ENCODE results near the gene TOM1L1.

The TOM1L1 gene

GRCh38 chr17:54950116-54950515 lies 49.5 kb downstream of the TOM1L1 start:
- no peak for DNase-seq

GRCh38 chr17:54951286-54951685 lies 50.6 kb downstream of the TOM1L1 start:
- DNase-seq: no peak

GRCh38 chr17:54956791-54957190 lies 56.1 kb downstream of the TOM1L1 start:
- DNase-seq: no peak

GRCh38 chr17:54967621-54968261 lies 67.1 kb downstream of the TOM1L1 start:
- DNase-seq: peak; percentile 40

- peak; percentile 93 for DNase-seq
Measured at GRCh38 chr17:54968262-54968987, 67.8 kb downstream of the TOM1L1 start, which contains the start of the genes COX11 and STXBP4. TSS of gene COX11 (minus strand) at chr17:54968654. CDS start at chr17:54968646, 8 bp downstream. TSS of gene STXBP4 (plus strand) at chr17:54968765. CDS start at chr17:54986220, 17,455 bp downstream.

GRCh38 chr17:54968988-54969332 lies 68.3 kb downstream of the TOM1L1 start:
- no peak for DNase-seq

GRCh38 chr17:54969658-54970572 lies 69.3 kb downstream of the TOM1L1 start:
- no peak for DNase-seq

- no peak for DNase-seq
Measured at GRCh38 chr17:54971147-54971546, 70.5 kb downstream of the TOM1L1 start.

GRCh38 chr17:54971901-54972300 lies 71.2 kb downstream of the TOM1L1 start:
- DNase-seq: no peak

GRCh38 chr17:54972406-54973138 lies 71.9 kb downstream of the TOM1L1 start:
- no peak for DNase-seq

GRCh38 chr17:54974759-54975158 lies 74.1 kb downstream of the TOM1L1 start:
- no peak for DNase-seq

- no peak for DNase-seq
Measured at GRCh38 chr17:54976316-54976715, 75.7 kb downstream of the TOM1L1 start.

- no peak for DNase-seq
Measured at GRCh38 chr17:54977744-54978143, 77.1 kb downstream of the TOM1L1 start.

- no peak for DNase-seq
Measured at GRCh38 chr17:54979657-54980056, 79.0 kb downstream of the TOM1L1 start.

- DNase-seq: no peak
Measured at GRCh38 chr17:54980375-54980774, 79.7 kb downstream of the TOM1L1 start.

- DNase-seq: no peak
Measured at GRCh38 chr17:54982399-54982798, 81.7 kb downstream of the TOM1L1 start.

- no peak for DNase-seq
Measured at GRCh38 chr17:54983260-54983659, 82.6 kb downstream of the TOM1L1 start.

GRCh38 chr17:54985476-54985875 lies 84.8 kb downstream of the TOM1L1 start:
- DNase-seq: no peak

GRCh38 chr17:54990118-54990517 lies 89.5 kb downstream of the TOM1L1 start:
- no peak for DNase-seq

GRCh38 chr17:54991567-54991966 lies 90.9 kb downstream of the TOM1L1 start:
- no peak for DNase-seq

GRCh38 chr17:54992797-54993639 lies 92.4 kb downstream of the TOM1L1 start:
- DNase-seq: no peak

GRCh38 chr17:54996441-54996840 lies 95.8 kb downstream of the TOM1L1 start:
- no peak for DNase-seq

All from stimulated activated CD4-positive, alpha-beta T cell treated with anti-CD3 and anti-CD28 coated beads, Interleukin-15, amount 100 ng/mL, for 24 hours (primary cell).